ENCODE measurements around the gene NLRC3. TPM values are rescaled to one million over a fixed set of nuclear protein-coding genes. Genes with fewer than 3 reads are reported as not detected.

The NLRC3 gene
- total RNA-seq, 2 donors from 2014 or later: 0.11 to 0.18 TPM

GRCh38 chr16:3595521-3596021 is 18.4 kb upstream of the NLRC3 start:
- H3K27ac Mint-ChIP-seq: no peak overlapping the region
- H3K36me3 Mint-ChIP-seq (ENCODE audit: low read depth): peaks cover 60% of the 10 kb centered on the region
- Histone ChIP-seq H3K4me3 (ENCODE audit: low read length) (no peak overlapping the region), H3K36me3 (ENCODE audit: control insufficient read depth, insufficient read depth, low read length) (peaks cover 19% of the 10 kb centered on the region), H3K4me1 (ENCODE audit: control insufficient read depth, insufficient read depth, low read length) (no peaks in the 10 kb centered on the region), H3K9ac (ENCODE audit: extremely low read depth, low read length, poor library complexity, severe bottlenecking) (no peak overlapping the region), H3K27ac (ENCODE audit: low read depth, low read length) (no peak overlapping the region), H3K27me3 (ENCODE audit: control insufficient read depth, insufficient read depth, low read length, poor library complexity, severe bottlenecking) (no peaks in the 10 kb centered on the region), H3K9me3 (ENCODE audit: control insufficient read depth, low read length) (peaks cover 18% of the 10 kb centered on the region)
- no peak overlapping the region for H3K4me3 Mint-ChIP-seq
- no peaks in the 10 kb centered on the region for H3K27me3 Mint-ChIP-seq (ENCODE audit: insufficient read depth)
- no peaks in the 10 kb centered on the region for H3K4me1 Mint-ChIP-seq
- DNase-seq: no peak
- no peak for TF ChIP-seq CTCF (conservative IDR thresholded peaks at IDR 0.05)
- peaks cover 19% of the 10 kb centered on the region for H3K9me3 Mint-ChIP-seq
- 94 to 98% methylated on average over 6 to 19 of the region's 19 CpGs for WGBS, 2 experiments (ENCODE audit: insufficient coverage in 1 of 2, insufficient read length in 1 of 2)

DNA sequence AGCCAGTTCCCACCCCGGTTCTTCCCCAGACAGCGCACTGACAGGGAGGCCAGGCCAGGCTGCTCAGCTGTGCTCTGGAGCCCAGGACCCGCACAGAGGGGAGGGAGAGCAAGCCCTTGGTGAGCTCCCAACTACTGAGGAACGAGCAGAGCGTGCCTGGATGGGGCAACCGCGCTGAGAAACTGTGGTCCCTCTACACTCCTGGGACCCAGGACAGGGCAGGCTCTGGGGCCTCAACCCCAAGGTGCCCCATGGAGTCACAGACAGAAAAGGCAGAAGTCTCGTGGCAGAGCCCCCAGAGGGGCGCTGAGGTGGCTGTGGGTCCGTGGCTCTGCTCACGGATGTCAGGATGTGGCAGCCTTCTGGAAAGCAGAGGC is 17.9 kb upstream of the NLRC3 start:
- no peak for TF ChIP-seq CTCF (conservative IDR thresholded peaks at IDR 0.05)
- WGBS, 2 experiments (ENCODE audit: insufficient coverage in 1 of 2, insufficient read length in 1 of 2): 93 to 94% methylated on average over 11 of the region's 11 CpGs
- Histone ChIP-seq H3K36me3 (ENCODE audit: control insufficient read depth, insufficient read depth, low read length) (peaks cover 19% of the 10 kb centered on the region), H3K27me3 (ENCODE audit: control insufficient read depth, insufficient read depth, low read length, poor library complexity, severe bottlenecking) (no peaks in the 10 kb centered on the region), H3K9ac (ENCODE audit: extremely low read depth, low read length, poor library complexity, severe bottlenecking) (no peak overlapping the region), H3K4me1 (ENCODE audit: control insufficient read depth, insufficient read depth, low read length) (no peaks in the 10 kb centered on the region), H3K9me3 (ENCODE audit: control insufficient read depth, low read length) (peaks cover 13% of the 10 kb centered on the region), H3K27ac (ENCODE audit: low read depth, low read length) (no peak overlapping the region), H3K4me3 (ENCODE audit: low read length) (no peak overlapping the region)
- DNase-seq: no peak
- peaks cover 58% of the 10 kb centered on the region for H3K36me3 Mint-ChIP-seq (ENCODE audit: low read depth)
- H3K4me1 Mint-ChIP-seq: no peaks in the 10 kb centered on the region
- H3K9me3 Mint-ChIP-seq: peaks cover 14% of the 10 kb centered on the region
- H3K4me3 Mint-ChIP-seq: no peak overlapping the region
- H3K27ac Mint-ChIP-seq: no peak overlapping the region
- no peaks in the 10 kb centered on the region for H3K27me3 Mint-ChIP-seq (ENCODE audit: insufficient read depth)

- no peak overlapping the region for H3K27ac Mint-ChIP-seq
- H3K27me3 Mint-ChIP-seq (ENCODE audit: insufficient read depth): no peaks in the 10 kb centered on the region
- H3K9me3 ChIP-seq (ENCODE audit: control insufficient read depth, low read length): peaks cover 7% of the 10 kb centered on the region
- H3K36me3 Mint-ChIP-seq (ENCODE audit: low read depth): peaks cover 54% of the 10 kb centered on the region
- no peak for DNase-seq
- H3K9ac ChIP-seq (ENCODE audit: extremely low read depth, low read length, poor library complexity, severe bottlenecking): no peak overlapping the region
- peaks cover 9% of the 10 kb centered on the region for H3K9me3 Mint-ChIP-seq
- H3K4me3 ChIP-seq (ENCODE audit: low read length): no peak overlapping the region
- no peak for TF ChIP-seq CTCF (conservative IDR thresholded peaks at IDR 0.05)
- peaks cover 14% of the 10 kb centered on the region for H3K36me3 ChIP-seq (ENCODE audit: control insufficient read depth, insufficient read depth, low read length)
- H3K4me1 Mint-ChIP-seq: no peaks in the 10 kb centered on the region
- no peak overlapping the region for H3K27ac ChIP-seq (ENCODE audit: low read depth, low read length)
- 94 to 96% methylated on average over 13 to 22 of the region's 22 CpGs for WGBS, 2 experiments (ENCODE audit: insufficient coverage in 1 of 2, insufficient read length in 1 of 2)
- H3K27me3 ChIP-seq (ENCODE audit: control insufficient read depth, insufficient read depth, low read length, poor library complexity, severe bottlenecking): no peaks in the 10 kb centered on the region
- no peak overlapping the region for H3K4me3 Mint-ChIP-seq
- no peaks in the 10 kb centered on the region for H3K4me1 ChIP-seq (ENCODE audit: control insufficient read depth, insufficient read depth, low read length)
These were observed 17.3 kb upstream of the NLRC3 start for GRCh38 chr16:3594316-3595109.
